ENCODE measurements around the gene MMP14. TPM values are rescaled to one million over a fixed set of nuclear protein-coding genes. Genes with fewer than 3 reads are reported as not detected.
"Not testable (repeated sequence)": the region's sequence is repeated elsewhere in the genome, so short reads cannot be mapped to it uniquely, and the experiment has no call there.

The MMP14 gene
- total RNA-seq, 2 donors from 2014 or later = 181 to 220 TPM

- Mint-ChIP-seq H3K36me3 (ENCODE audit: low read depth) (peaks cover 3% of the 10 kb centered on the region), H3K4me1 (peaks cover 10% of the 10 kb centered on the region), H3K9me3 (no peaks in the 10 kb centered on the region), H3K4me3 (no peak overlapping the region), H3K27ac (no peak overlapping the region), H3K27me3 (ENCODE audit: insufficient read depth) (no peaks in the 10 kb centered on the region)
- Histone ChIP-seq H3K27me3 (ENCODE audit: control insufficient read depth, insufficient read depth, low read length, poor library complexity, severe bottlenecking) (no peaks in the 10 kb centered on the region), H3K27ac (ENCODE audit: low read depth, low read length) (no peak overlapping the region), H3K36me3 (ENCODE audit: control insufficient read depth, insufficient read depth, low read length) (no peaks in the 10 kb centered on the region), H3K9me3 (ENCODE audit: control insufficient read depth, low read length) (no peaks in the 10 kb centered on the region), H3K9ac (ENCODE audit: extremely low read depth, low read length, poor library complexity, severe bottlenecking) (no peak overlapping the region), H3K4me3 (ENCODE audit: low read length) (no peak overlapping the region), H3K4me1 (ENCODE audit: control insufficient read depth, insufficient read depth, low read length) (no peaks in the 10 kb centered on the region)
- TF ChIP-seq CTCF (conservative IDR thresholded peaks at IDR 0.05) = no peak
- DNase-seq = no peak
- 85 to 90% methylated on average over 2 to 3 of the region's 3 CpGs for WGBS, 2 experiments (ENCODE audit: insufficient coverage in 1 of 2, insufficient read length in 1 of 2)
These were observed 32.8 kb upstream of the MMP14 start for GRCh38 chr14:22803687-22803974.

DNA sequence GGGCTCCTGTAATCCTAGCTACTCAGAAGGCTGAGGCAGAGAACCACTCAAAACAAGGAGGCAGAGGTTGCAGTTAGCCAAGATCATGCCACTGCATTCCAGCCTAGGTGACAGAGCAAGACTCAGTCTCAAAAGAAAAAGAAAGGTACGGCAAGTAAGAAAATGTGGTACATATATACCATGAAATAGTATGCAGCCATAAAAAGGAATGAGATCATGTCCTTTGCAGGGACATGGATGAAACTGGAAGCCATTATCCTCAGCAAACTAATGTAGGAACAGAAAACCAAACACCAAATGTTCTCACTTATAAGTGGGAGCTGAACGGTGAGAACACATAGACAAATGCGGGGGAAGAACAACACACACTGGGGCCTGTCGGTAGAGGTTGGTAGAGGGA is 31.1 kb upstream of the MMP14 start:
- not testable (repeated sequence) for H3K4me3 ChIP-seq (ENCODE audit: low read length); H3K27me3 ChIP-seq (ENCODE audit: control insufficient read depth, insufficient read depth, low read length, poor library complexity, severe bottlenecking); H3K36me3 ChIP-seq (ENCODE audit: control insufficient read depth, insufficient read depth, low read length); H3K4me1 ChIP-seq (ENCODE audit: control insufficient read depth, insufficient read depth, low read length); H3K4me3 Mint-ChIP-seq; H3K27ac ChIP-seq (ENCODE audit: low read depth, low read length); H3K36me3 Mint-ChIP-seq (ENCODE audit: low read depth); H3K9me3 Mint-ChIP-seq; DNase-seq; H3K9ac ChIP-seq (ENCODE audit: extremely low read depth, low read length, poor library complexity, severe bottlenecking); H3K27ac Mint-ChIP-seq; H3K9me3 ChIP-seq (ENCODE audit: control insufficient read depth, low read length); H3K27me3 Mint-ChIP-seq (ENCODE audit: insufficient read depth)
- peaks cover 10% of the 10 kb centered on the region for H3K4me1 Mint-ChIP-seq
- WGBS, 2 experiments (ENCODE audit: insufficient coverage in 1 of 2, insufficient read length in 1 of 2) = 92 to 93% methylated on average over 1 to 4 of the region's 4 CpGs

DNA sequence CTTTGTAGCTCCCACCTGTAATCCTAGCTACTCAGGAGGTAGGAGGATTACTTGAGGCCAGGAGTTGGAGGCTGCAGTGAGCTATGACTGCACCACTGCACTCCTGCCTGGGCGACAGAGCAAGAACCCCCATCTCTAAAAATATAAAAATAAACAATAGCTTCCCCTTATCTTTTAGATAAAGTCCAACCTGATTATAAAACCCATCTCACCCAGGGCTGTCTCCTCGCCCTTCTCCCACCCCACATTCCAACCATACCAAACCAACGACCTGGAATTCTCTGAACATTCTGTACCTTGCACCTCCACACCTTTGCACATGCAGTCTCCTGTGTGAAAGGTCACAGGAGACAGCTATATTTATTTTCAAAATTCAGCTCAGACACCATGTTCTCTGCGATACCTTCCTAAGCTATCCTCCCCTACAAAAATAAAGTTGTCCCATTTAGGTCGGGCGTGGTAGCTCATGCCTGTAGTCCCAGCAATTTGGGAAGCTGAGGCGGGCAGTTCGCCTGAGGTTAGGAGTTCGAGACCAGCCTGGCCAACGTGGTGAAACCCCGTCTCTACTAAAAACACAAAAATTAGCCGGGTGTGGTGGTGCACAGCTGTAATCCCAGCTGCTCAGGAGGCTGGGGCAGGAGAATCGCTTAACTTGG is 28.8 kb upstream of the MMP14 start:
- H3K9me3 Mint-ChIP-seq = no peaks in the 10 kb centered on the region
- H3K36me3 Mint-ChIP-seq (ENCODE audit: low read depth) = peaks cover 3% of the 10 kb centered on the region
- Histone ChIP-seq H3K4me3 (ENCODE audit: low read length) (no peak overlapping the region), H3K27me3 (ENCODE audit: control insufficient read depth, insufficient read depth, low read length, poor library complexity, severe bottlenecking) (no peaks in the 10 kb centered on the region), H3K9ac (ENCODE audit: extremely low read depth, low read length, poor library complexity, severe bottlenecking) (peak overlapping the region; percentile 15), H3K27ac (ENCODE audit: low read depth, low read length) (no peak overlapping the region), H3K9me3 (ENCODE audit: control insufficient read depth, low read length) (no peaks in the 10 kb centered on the region), H3K4me1 (ENCODE audit: control insufficient read depth, insufficient read depth, low read length) (no peaks in the 10 kb centered on the region), H3K36me3 (ENCODE audit: control insufficient read depth, insufficient read depth, low read length) (no peaks in the 10 kb centered on the region)
- H3K4me3 Mint-ChIP-seq = no peak overlapping the region
- H3K4me1 Mint-ChIP-seq = peaks cover 10% of the 10 kb centered on the region
- WGBS, 2 experiments (ENCODE audit: insufficient coverage in 1 of 2, insufficient read length in 1 of 2) = 82 to 84% methylated on average over 12 to 13 of the region's 13 CpGs
- no peaks in the 10 kb centered on the region for H3K27me3 Mint-ChIP-seq (ENCODE audit: insufficient read depth)
- no peak for TF ChIP-seq CTCF (conservative IDR thresholded peaks at IDR 0.05)
- DNase-seq = peak; percentile 51
- peak overlapping the region; percentile 48 for H3K27ac Mint-ChIP-seq
